Measurements from ENCODE around the gene ZCCHC7. TPM values are rescaled to one million over a fixed set of nuclear protein-coding genes. Genes with fewer than 3 reads are reported as not detected.

Gene ZCCHC7
- polyA plus RNA-seq, 2 of the 4 experiments (the other 2 are of a cell fraction) = 15.7 to 30.0 TPM

DNA sequence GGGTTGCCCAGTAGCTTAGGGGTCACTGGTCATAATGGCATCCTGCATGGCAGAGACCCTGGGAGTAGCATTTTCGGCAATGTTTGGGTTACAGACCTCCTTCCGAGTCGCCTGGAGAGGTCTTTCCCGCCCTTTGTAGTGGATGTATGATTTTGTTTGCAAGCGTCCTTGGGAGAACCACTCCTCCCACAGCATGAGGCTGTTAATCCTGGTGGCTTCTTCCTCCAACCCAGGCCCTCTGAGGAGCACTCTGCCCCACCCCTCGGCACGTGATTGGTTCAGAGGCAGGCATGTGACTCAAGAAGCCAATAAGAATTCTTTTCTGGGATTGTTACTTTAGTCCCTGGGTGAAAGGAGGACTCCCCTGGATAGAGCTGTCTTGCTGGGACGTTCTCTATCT lies 271.9 kb downstream of the ZCCHC7 start:
- Histone ChIP-seq H3K4me3 (no peak overlapping the region), H3K9me3 (no peaks in the 10 kb centered on the region), H3K4me2 (no peak overlapping the region), H3K27ac (no peak overlapping the region), H3K4me1 (no peaks in the 10 kb centered on the region)
- TF ChIP-seq SREBF2 (IDR thresholded peaks at IDR 0.05) (no peak), FOXS1 (CRISPR knock-in tag; IDR thresholded peaks at IDR 0.05) (no peak), USF2 (IDR thresholded peaks at IDR 0.05) (peak; percentile 57), FOSL2 (IDR thresholded peaks at IDR 0.05) (no peak), FOSL2 (CRISPR knock-in tag; IDR thresholded peaks at IDR 0.05) (no peak)
- ChIA-PET CTCF (interaction anchor here (0.6 to 3.1 kb wide), 4 partner anchors 10 to 28 kb away, joined by 3 to 8 read pairs (median 6); no protein-coding TSS in a partner anchor), POLR2A (no interaction called here)
- DNase-seq (ENCODE audit: low read depth in 1 of 2, low spot score in 1 of 2) (no peak), ATAC-seq (peak in 1 of 2 experiments; percentile 42; a peak in 2 of 6 replicates), FAIRE-seq (no peak)
- WGBS (ENCODE audit: missing lambda C conversion rate) = 73% methylated on average over 8 of the region's 8 CpGs

- FAIRE-seq = no peak
- Histone ChIP-seq H3K27ac (no peak overlapping the region), H3K9me3 (no peaks in the 10 kb centered on the region), H3K4me2 (no peak overlapping the region), H3K4me3 (no peak overlapping the region), H3K4me1 (no peaks in the 10 kb centered on the region)
- WGBS (ENCODE audit: missing lambda C conversion rate) = 51% methylated on average over 12 of the region's 12 CpGs
- ChIA-PET POLR2A (no interaction called here), CTCF (interaction anchor here (1.7 to 2.3 kb wide), 4 partner anchors 11 to 20 kb away, joined by 4 to 11 read pairs (median 9); no protein-coding TSS in a partner anchor)
- no peak for DNase-seq (ENCODE audit: low read depth in 1 of 2, low spot score in 1 of 2)
- TF ChIP-seq ZFP36 (IDR thresholded peaks at IDR 0.05; ENCODE audit: borderline replicate concordance, partially characterized antibody) (no peak), ZSCAN20 (CRISPR knock-in tag; IDR thresholded peaks at IDR 0.05) (no peak), POLR2A (IDR thresholded peaks at IDR 0.05; ENCODE audit: low read length) (no peak), SREBF2 (IDR thresholded peaks at IDR 0.05) (no peak), KDM5A (IDR thresholded peaks at IDR 0.05) (no peak), CHD2 (IDR thresholded peaks at IDR 0.05; ENCODE audit: low read length, partially characterized antibody) (no peak), TP53 (CRISPR knock-in tag; IDR thresholded peaks at IDR 0.05) (no peak), MAZ (IDR thresholded peaks at IDR 0.05; ENCODE audit: borderline replicate concordance, low read depth, low read length) (no peak), CBX2 (IDR thresholded peaks at IDR 0.05; ENCODE audit: borderline replicate concordance, low read depth) (no peak), RFX5 (IDR thresholded peaks at IDR 0.05) (no peak), CEBPB (IDR thresholded peaks at IDR 0.05) (no peak), KDM1A (IDR thresholded peaks at IDR 0.05; ENCODE audit: low read depth) (no peak), HDAC2 (IDR thresholded peaks at IDR 0.05) (no peak), MAFK (IDR thresholded peaks at IDR 0.05; ENCODE audit: partially characterized antibody) (no peak)
- TF ChIP-seq, protein P1, sequence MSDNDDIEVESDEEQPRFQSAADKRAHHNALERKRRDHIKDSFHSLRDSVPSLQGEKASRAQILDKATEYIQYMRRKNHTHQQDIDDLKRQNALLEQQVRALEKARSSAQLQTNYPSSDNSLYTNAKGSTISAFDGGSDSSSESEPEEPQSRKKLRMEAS (IDR thresholded peaks at IDR 0.05) = no peak
- ATAC-seq = 0 out of 6 replicates have a peak, but pooled peaks of 1 of the 2 experiments have one; percentile 21
Observed at GRCh38 chr9:37395229-37395628, 274.9 kb downstream of the ZCCHC7 start.

DNA sequence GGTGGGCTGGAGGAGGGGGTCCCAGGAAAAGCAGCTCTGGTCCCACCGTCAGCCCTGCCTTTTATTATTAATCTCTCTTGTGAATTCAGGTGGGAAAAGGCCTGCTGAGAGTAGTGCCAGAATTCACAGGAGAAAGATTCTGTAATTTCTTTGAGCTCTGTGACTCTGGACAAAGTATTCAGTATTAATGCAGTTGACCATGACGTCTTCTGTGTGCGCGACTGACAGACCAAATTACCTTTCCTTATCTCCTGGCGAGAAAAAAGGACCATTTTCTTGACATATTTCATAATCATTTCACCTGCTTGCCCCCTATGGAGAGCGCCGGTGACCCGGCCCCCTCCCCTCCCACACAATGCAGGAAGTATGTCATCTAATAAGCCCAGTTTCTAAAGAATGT lies 275.3 kb downstream of the ZCCHC7 start:
- no peak for TF ChIP-seq KDM5A (IDR thresholded peaks at IDR 0.05)
- TF ChIP-seq, protein P2, sequence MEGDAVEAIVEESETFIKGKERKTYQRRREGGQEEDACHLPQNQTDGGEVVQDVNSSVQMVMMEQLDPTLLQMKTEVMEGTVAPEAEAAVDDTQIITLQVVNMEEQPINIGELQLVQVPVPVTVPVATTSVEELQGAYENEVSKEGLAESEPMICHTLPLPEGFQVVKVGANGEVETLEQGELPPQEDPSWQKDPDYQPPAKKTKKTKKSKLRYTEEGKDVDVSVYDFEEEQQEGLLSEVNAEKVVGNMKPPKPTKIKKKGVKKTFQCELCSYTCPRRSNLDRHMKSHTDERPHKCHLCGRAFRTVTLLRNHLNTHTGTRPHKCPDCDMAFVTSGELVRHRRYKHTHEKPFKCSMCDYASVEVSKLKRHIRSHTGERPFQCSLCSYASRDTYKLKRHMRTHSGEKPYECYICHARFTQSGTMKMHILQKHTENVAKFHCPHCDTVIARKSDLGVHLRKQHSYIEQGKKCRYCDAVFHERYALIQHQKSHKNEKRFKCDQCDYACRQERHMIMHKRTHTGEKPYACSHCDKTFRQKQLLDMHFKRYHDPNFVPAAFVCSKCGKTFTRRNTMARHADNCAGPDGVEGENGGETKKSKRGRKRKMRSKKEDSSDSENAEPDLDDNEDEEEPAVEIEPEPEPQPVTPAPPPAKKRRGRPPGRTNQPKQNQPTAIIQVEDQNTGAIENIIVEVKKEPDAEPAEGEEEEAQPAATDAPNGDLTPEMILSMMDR (IDR thresholded peaks at IDR 0.05) = no peak
- TF ChIP-seq RNF2 (IDR thresholded peaks at IDR 0.05; ENCODE audit: borderline replicate concordance, low read depth) = no peak
- no peak for TF ChIP-seq ZFP36 (IDR thresholded peaks at IDR 0.05; ENCODE audit: borderline replicate concordance, partially characterized antibody)
- no peak for TF ChIP-seq HMGXB4 (CRISPR knock-in tag; IDR thresholded peaks at IDR 0.05; ENCODE audit: borderline replicate concordance)
- no peak for TF ChIP-seq BHLHE40 (IDR thresholded peaks at IDR 0.05; ENCODE audit: low read depth, low read length)
- no peak for TF ChIP-seq HOXB13 (CRISPR knock-in tag; IDR thresholded peaks at IDR 0.05; ENCODE audit: low read depth)
- TF ChIP-seq, protein P1 (IDR thresholded peaks at IDR 0.05) = no peak
- TF ChIP-seq RARB (CRISPR knock-in tag; IDR thresholded peaks at IDR 0.05) = no peak
- TF ChIP-seq, protein P3, sequence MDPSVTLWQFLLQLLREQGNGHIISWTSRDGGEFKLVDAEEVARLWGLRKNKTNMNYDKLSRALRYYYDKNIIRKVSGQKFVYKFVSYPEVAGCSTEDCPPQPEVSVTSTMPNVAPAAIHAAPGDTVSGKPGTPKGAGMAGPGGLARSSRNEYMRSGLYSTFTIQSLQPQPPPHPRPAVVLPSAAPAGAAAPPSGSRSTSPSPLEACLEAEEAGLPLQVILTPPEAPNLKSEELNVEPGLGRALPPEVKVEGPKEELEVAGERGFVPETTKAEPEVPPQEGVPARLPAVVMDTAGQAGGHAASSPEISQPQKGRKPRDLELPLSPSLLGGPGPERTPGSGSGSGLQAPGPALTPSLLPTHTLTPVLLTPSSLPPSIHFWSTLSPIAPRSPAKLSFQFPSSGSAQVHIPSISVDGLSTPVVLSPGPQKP (IDR thresholded peaks at IDR 0.05; ENCODE audit: low read depth, low read length) = no peak
- TF ChIP-seq PBX3 (IDR thresholded peaks at IDR 0.05) = no peak
- no peak for TF ChIP-seq CHD4 (IDR thresholded peaks at IDR 0.05; ENCODE audit: borderline replicate concordance)
- FAIRE-seq = no peak
- no peak for DNase-seq (ENCODE audit: low read depth in 1 of 2, low spot score in 1 of 2)
- ChIA-PET POLR2A (no interaction called here), CTCF (interaction anchor here (1.7 to 2.3 kb wide), 4 partner anchors 11 to 19 kb away, joined by 4 to 11 read pairs (median 9); no protein-coding TSS in a partner anchor)
- Histone ChIP-seq H3K4me1 (no peaks in the 10 kb centered on the region), H3K9me3 (no peaks in the 10 kb centered on the region), H3K4me3 (no peak overlapping the region), H3K4me2 (no peak overlapping the region), H3K27ac (no peak overlapping the region)
- no peak for ATAC-seq
- 65% methylated on average over 8 of the region's 8 CpGs for WGBS (ENCODE audit: missing lambda C conversion rate)
